ENCODE data around the gene TSPAN5.

GRCh38 chr4:98501383-98501782 lies 157.0 kb downstream of the TSPAN5 start:
- TF ChIP-seq POLR2A (IDR thresholded peaks at IDR 0.05; ENCODE audit: low read depth, low read length) (no peak), POLR2AphosphoS5 (IDR thresholded peaks at IDR 0.05; ENCODE audit: low read depth, low read length) (no peak)
